Gastroesophageal sphincter (tissue), 3 donors: ENCODE data around the gene MAPKBP1.

Source experiments
- CTCF ChIP-seq, 4 experiments: fragments of 200-600 bp in 2 of 4; fragments of 450-650 bp in 2 of 4; sonication (generic) in 1 of 4; IDR thresholded peaks; one replicate each; pipeline ENCODE4 v1.5.1; 2017 to 2019; ENCODE audit warnings: antibody characterized with exemption in 4 of 4, mild to moderate bottlenecking in 2 of 4, moderate library complexity in 2 of 4
- POLR2A ChIP-seq, 2 donors: fragments of 450-650 bp; IDR thresholded peaks; one replicate each; pipeline ENCODE4 v1.6.1; 2017; ENCODE audit warnings: antibody characterized with exemption in 2 of 2, mild to moderate bottlenecking in 2 of 2, moderate library complexity in 1 of 2
- POLR2AphosphoS5 ChIP-seq: sonication (generic); formaldehyde crosslinking; IDR thresholded peaks from one replicate; pipeline ENCODE4 v1.6.1; 2017; ENCODE audit warnings: antibody characterized with exemption

DNA sequence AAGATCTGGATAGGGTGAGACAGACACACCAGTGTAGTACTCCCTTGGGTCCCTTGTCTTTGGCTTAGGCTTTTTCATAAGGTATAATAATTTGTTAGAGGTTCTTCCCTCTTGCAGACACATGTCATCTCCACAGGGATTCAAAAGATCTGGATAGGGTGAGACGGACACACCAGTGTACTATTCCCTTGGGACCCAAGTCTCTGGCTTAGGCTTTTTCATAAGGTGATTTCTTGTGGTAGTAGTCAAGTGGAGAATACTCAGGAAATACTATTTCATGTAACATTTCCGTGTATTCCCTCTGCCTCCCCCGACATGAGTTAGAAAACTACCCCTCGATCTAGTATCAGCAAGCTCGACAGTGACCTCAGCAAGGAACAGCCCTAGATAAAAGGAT, 954 bp upstream of the MAPKBP1 start:
- TF ChIP-seq CTCF (IDR thresholded peaks at IDR 0.05) (no peak), POLR2AphosphoS5 (no peak), POLR2A (IDR thresholded peaks at IDR 0.05) (no peak)
